NB4 (cell line): ENCODE measurements around the gene NALCN.

Experiments used
- POLR2A ChIP-seq: IDR thresholded peaks from 2 replicates; pipeline ENCODE4 v1.6.1; 2011; ENCODE audit warnings: mild to moderate bottlenecking; ENCODE audit not compliant: insufficient read length; ENCODE audit errors: extremely low read depth
- TF ChIP-seq, protein P1 (sequence below): IDR thresholded peaks from one replicate; pipeline ENCODE4 v1.5.1; 2012; ENCODE audit warnings: low read depth, low read length

DNA sequence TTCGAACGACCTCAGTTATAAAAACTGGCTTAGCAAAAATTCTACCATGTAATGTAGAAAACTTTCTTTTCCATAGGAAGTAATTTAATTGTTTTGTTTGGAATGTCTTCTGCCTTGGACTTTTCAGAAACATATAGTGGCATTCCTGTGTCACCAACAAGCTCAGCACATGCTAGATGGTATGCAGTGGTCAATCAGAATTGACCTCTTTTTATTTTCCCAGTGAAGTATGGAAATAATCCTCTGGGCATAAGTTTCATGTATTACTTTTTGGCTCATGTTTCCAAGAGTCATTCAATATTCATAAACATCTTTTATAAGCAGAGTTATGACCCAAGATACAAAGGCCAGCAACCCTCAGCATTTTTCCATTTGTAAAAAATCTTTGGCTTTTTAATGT lies 33.6 kb downstream of the NALCN start:
- TF ChIP-seq POLR2A, result no peak
- TF ChIP-seq, protein P1, sequence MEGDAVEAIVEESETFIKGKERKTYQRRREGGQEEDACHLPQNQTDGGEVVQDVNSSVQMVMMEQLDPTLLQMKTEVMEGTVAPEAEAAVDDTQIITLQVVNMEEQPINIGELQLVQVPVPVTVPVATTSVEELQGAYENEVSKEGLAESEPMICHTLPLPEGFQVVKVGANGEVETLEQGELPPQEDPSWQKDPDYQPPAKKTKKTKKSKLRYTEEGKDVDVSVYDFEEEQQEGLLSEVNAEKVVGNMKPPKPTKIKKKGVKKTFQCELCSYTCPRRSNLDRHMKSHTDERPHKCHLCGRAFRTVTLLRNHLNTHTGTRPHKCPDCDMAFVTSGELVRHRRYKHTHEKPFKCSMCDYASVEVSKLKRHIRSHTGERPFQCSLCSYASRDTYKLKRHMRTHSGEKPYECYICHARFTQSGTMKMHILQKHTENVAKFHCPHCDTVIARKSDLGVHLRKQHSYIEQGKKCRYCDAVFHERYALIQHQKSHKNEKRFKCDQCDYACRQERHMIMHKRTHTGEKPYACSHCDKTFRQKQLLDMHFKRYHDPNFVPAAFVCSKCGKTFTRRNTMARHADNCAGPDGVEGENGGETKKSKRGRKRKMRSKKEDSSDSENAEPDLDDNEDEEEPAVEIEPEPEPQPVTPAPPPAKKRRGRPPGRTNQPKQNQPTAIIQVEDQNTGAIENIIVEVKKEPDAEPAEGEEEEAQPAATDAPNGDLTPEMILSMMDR, result no peak
